ENCODE results near the gene SAFB2. TPM values are rescaled to one million over a fixed set of nuclear protein-coding genes. Genes with fewer than 3 reads are reported as not detected.
A peak's percentile ranks its signal among the peaks of the same experiment; 100 is the strongest.

Gene SAFB2
- total RNA-seq, 6 experiments from 2014 or later, result 30.4 to 41.8 (median 37.3) TPM

GRCh38 chr19:5587071-5587455 lies 35.5 kb downstream of the SAFB2 start:
- Mint-ChIP-seq H3K36me3 (ENCODE audit: low read depth) (peaks cover 14% of the 10 kb centered on the region), H3K9me3 (no peaks in the 10 kb centered on the region)
- no peak for DNase-seq

GRCh38 chr19:5586300-5587070 lies 36.1 kb downstream of the SAFB2 start:
- peak overlapping the region; percentile 33; the same call in 1 of the 2 replicates for H3K27ac Mint-ChIP-seq
- no peak for DNase-seq
- H3K36me3 Mint-ChIP-seq (ENCODE audit: low read depth), result peaks cover 9% of the 10 kb centered on the region; the same call in 1 of the 2 replicates
- TF ChIP-seq CTCF (IDR thresholded peaks at IDR 0.05), result no peak
- no peaks in the 10 kb centered on the region for H3K9me3 Mint-ChIP-seq
- H3K27me3 Mint-ChIP-seq (ENCODE audit: insufficient read depth), result no peaks in the 10 kb centered on the region
- H3K4me1 Mint-ChIP-seq (ENCODE audit: low read depth), result no peaks in the 10 kb centered on the region
- H3K4me3 Mint-ChIP-seq, result no peak overlapping the region

More at GRCh38 chr19:5587071-5587455, 35.5 kb downstream of the SAFB2 start:
- Mint-ChIP-seq H3K27ac (no peak overlapping the region), H3K27me3 (ENCODE audit: insufficient read depth) (no peaks in the 10 kb centered on the region; the same call in 1 of the 2 replicates), H3K4me3 (no peak overlapping the region), H3K4me1 (ENCODE audit: low read depth) (no peaks in the 10 kb centered on the region)
- TF ChIP-seq CTCF (IDR thresholded peaks at IDR 0.05), result no peak

- no peak for TF ChIP-seq CTCF (IDR thresholded peaks at IDR 0.05)
- peaks cover 9% of the 10 kb centered on the region; the same call in 1 of the 2 replicates for H3K36me3 Mint-ChIP-seq (ENCODE audit: low read depth)
- H3K4me1 Mint-ChIP-seq (ENCODE audit: low read depth), result no peaks in the 10 kb centered on the region
- H3K9me3 Mint-ChIP-seq, result no peaks in the 10 kb centered on the region
- H3K27me3 Mint-ChIP-seq (ENCODE audit: insufficient read depth), result no peaks in the 10 kb centered on the region
- no peak for DNase-seq
- no peak overlapping the region for H3K27ac Mint-ChIP-seq
- no peak overlapping the region for H3K4me3 Mint-ChIP-seq
These were observed 36.9 kb downstream of the SAFB2 start for GRCh38 chr19:5585461-5586299.

DNA sequence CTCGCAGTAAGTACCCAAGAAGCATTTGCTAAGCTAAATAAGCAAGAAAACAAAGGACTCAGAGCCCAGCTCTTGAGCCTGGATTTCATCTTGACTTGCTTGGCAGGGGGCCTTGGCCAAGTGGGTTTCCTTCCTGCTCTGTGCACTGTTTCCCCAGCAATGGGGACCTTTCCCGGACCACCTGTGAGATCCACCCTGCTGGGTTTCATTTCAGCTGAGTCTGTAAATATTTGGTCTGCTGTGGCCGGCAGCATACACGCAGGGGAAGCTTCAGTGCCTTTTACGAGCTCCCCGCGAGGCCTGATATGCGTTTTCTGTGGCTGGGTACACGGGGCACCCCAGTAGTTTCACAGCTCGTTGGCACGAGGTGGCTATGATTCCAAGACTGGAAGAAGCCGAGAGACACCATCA lies 42.4 kb downstream of the SAFB2 start:
- peaks cover 11% of the 10 kb centered on the region for H3K4me1 Mint-ChIP-seq (ENCODE audit: low read depth)
- H3K27me3 Mint-ChIP-seq (ENCODE audit: insufficient read depth), result no peaks in the 10 kb centered on the region
- no peak for DNase-seq
- TF ChIP-seq CTCF (IDR thresholded peaks at IDR 0.05), result no peak
- no peaks in the 10 kb centered on the region for H3K36me3 Mint-ChIP-seq (ENCODE audit: low read depth)
- H3K27ac Mint-ChIP-seq, result no peak overlapping the region
- H3K4me3 Mint-ChIP-seq, result no peak overlapping the region
- no peaks in the 10 kb centered on the region for H3K9me3 Mint-ChIP-seq

DNA sequence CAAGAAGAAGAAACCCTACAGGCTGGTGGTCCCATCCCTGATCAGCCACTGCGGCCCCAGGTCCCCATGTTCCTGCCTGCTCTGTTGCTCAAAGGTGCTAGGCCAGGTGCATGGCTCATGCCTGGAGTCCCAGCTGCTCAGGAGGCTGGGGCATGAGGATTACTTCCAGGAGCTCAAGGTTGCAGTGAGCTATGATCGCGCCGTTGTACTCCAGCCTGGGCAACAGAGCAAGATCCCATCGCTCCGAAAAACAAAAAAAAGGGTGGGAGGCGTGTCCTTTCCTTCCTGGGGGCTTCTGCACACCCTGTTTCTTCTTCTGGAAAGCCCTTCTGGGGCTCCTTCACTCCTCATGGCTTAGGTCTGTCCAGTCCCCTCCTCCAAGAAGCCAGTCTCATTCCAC lies 42.9 kb downstream of the SAFB2 start:
- no peak overlapping the region for H3K27ac Mint-ChIP-seq

More for the DNA sequence above, 42.9 kb downstream of the SAFB2 start:
- Mint-ChIP-seq H3K27me3 (ENCODE audit: insufficient read depth) (no peaks in the 10 kb centered on the region), H3K9me3 (no peaks in the 10 kb centered on the region), H3K4me3 (no peak overlapping the region), H3K4me1 (ENCODE audit: low read depth) (peaks cover 11% of the 10 kb centered on the region), H3K36me3 (ENCODE audit: low read depth) (no peaks in the 10 kb centered on the region)
- no peak for DNase-seq
- no peak for TF ChIP-seq CTCF (IDR thresholded peaks at IDR 0.05)
